Neural progenitor cell (in vitro differentiated cells): ENCODE data around the gene KRTAP3-2. TPM values are rescaled to one million over a fixed set of nuclear protein-coding genes. Genes with fewer than 3 reads are reported as not detected.

Source experiments
- DNase-seq: peaks from one replicate; pipeline ENCODE4 v3.0.0-alpha.2; 2016; ENCODE audit warnings: low spot score
- H2AFZ ChIP-seq: fragments of 200-600 bp; sonication (generic); replicated peaks from 2 replicates; pipeline ENCODE4 v1.6.1; 2016; ENCODE audit warnings: antibody characterized with exemption
- H3F3A ChIP-seq: fragments of 200-600 bp; sonication (generic); 2 replicates; pipeline ENCODE4 v1.6.1; 2016; ENCODE audit warnings: antibody characterized with exemption, low read depth
- H3K27ac ChIP-seq: fragments of 200-600 bp; sonication (generic); 2 replicates; pipeline ENCODE4 v1.5.1; 2016; ENCODE audit warnings: mild to moderate bottlenecking
- H3K27me3 ChIP-seq: fragments of 200-600 bp; sonication (generic); 2 replicates; pipeline ENCODE4 v1.6.1; 2016; ENCODE audit warnings: mild to moderate bottlenecking, moderate library complexity
- H3K36me3 ChIP-seq: fragments of 200-600 bp; sonication (generic); 2 replicates; pipeline ENCODE4 v1.5.1; 2016
- H3K4me1 ChIP-seq: fragments of 200-600 bp; sonication (generic); 2 replicates; pipeline ENCODE4 v1.6.1; 2016; ENCODE audit warnings: mixed run types
- H3K4me2 ChIP-seq: fragments of 200-600 bp; sonication (generic); 2 replicates; pipeline ENCODE4 v1.6.1; 2016
- H3K4me3 ChIP-seq: fragments of 200-600 bp; sonication (generic); 2 replicates; pipeline ENCODE4 v1.5.1; 2016
- H3K79me2 ChIP-seq: fragments of 200-600 bp; sonication (generic); 2 replicates; pipeline ENCODE4 v1.6.1; 2016; ENCODE audit warnings: low read depth
- H3K9ac ChIP-seq: fragments of 200-600 bp; sonication (generic); 2 replicates; pipeline ENCODE4 v1.6.1; 2016
- H3K9me3 ChIP-seq: fragments of 200-600 bp; sonication (generic); 2 replicates; pipeline ENCODE4 v1.5.1; 2016; ENCODE audit warnings: low read depth
- H4K20me1 ChIP-seq: fragments of 200-600 bp; sonication (generic); 2 replicates; pipeline ENCODE4 v1.6.1; 2016; ENCODE audit warnings: low read depth
- H3K27ac Mint-ChIP-seq: 3 replicates; pipeline ENCODE4 v1.8.0; 2021; ENCODE audit warnings: mixed read lengths
- H3K27me3 Mint-ChIP-seq: 2 replicates; pipeline ENCODE4 v1.8.0; 2022; ENCODE audit warnings: low read depth, mild to moderate bottlenecking, inconsistent platforms, moderate library complexity, mixed read lengths; ENCODE audit not compliant: insufficient read depth
- H3K36me3 Mint-ChIP-seq: 3 replicates; pipeline ENCODE4 v1.8.0; 2021; ENCODE audit warnings: mixed read lengths
- H3K4me1 Mint-ChIP-seq: 3 replicates; pipeline ENCODE4 v1.8.0; 2021; ENCODE audit warnings: mixed read lengths
- H3K4me3 Mint-ChIP-seq: 3 replicates; pipeline ENCODE4 v1.8.0; 2021; ENCODE audit warnings: mild to moderate bottlenecking, moderate library complexity, mixed read lengths
- H3K9me3 Mint-ChIP-seq: 3 replicates; pipeline ENCODE4 v1.8.0; 2020; ENCODE audit warnings: mixed read lengths
- CTCF ChIP-seq: fragments of 200-600 bp; sonication (generic); IDR thresholded peaks from 2 replicates; pipeline ENCODE4 v1.5.1; 2017; ENCODE audit warnings: antibody characterized with exemption, mild to moderate bottlenecking
- EZH2 ChIP-seq: fragments of 200-600 bp; sonication (generic); IDR thresholded peaks from 2 replicates; pipeline ENCODE4 v1.6.1; 2017; ENCODE audit warnings: antibody characterized with exemption, mild to moderate bottlenecking, moderate library complexity
- EZH2phosphoT487 ChIP-seq: fragments of 200-600 bp; sonication (generic); IDR thresholded peaks from 2 replicates; pipeline ENCODE4 v1.6.1; 2017; ENCODE audit warnings: antibody characterized with exemption
- total RNA-seq: library from RNA; depleted of rRNA; stranded (reverse); fragments of >200 nt; gene quantifications from 2 replicates; pipeline ENCODE4 v1.2.3, GENCODE V29; 2015; ENCODE audit warnings: low replicate concordance

Gene KRTAP3-2
- total RNA-seq, 1 donor from 2014 or later = not detected

- H3K9me3 Mint-ChIP-seq = no peaks in the 10 kb centered on the region
- Histone ChIP-seq H3K4me3 (no peak overlapping the region), H3K27me3 (no peaks in the 10 kb centered on the region), H4K20me1 (no peaks in the 10 kb centered on the region), H3K9ac (no peak overlapping the region), H3K9me3 (no peaks in the 10 kb centered on the region), H3K36me3 (no peaks in the 10 kb centered on the region), H2AFZ (no peak overlapping the region), H3K27ac (no peak overlapping the region), H3K4me2 (no peak overlapping the region), H3K79me2 (no peaks in the 10 kb centered on the region), H3F3A (no peaks in the 10 kb centered on the region), H3K4me1 (no peaks in the 10 kb centered on the region)
- H3K4me1 Mint-ChIP-seq = no peaks in the 10 kb centered on the region
- no peaks in the 10 kb centered on the region for H3K36me3 Mint-ChIP-seq
- no peak overlapping the region for H3K4me3 Mint-ChIP-seq
- H3K27ac Mint-ChIP-seq = no peak overlapping the region
- TF ChIP-seq CTCF (no peak), EZH2 (no peak), EZH2phosphoT487 (no peak)
- no peak for DNase-seq
- H3K27me3 Mint-ChIP-seq = no peaks in the 10 kb centered on the region
Observed at GRCh38 chr17:40993084-40993483, 6.6 kb downstream of the KRTAP3-2 start.

GRCh38 chr17:40992666-40993065, 7.0 kb downstream of the KRTAP3-2 start:
- Histone ChIP-seq H3K27me3 (no peaks in the 10 kb centered on the region), H3K36me3 (no peaks in the 10 kb centered on the region), H3K79me2 (no peaks in the 10 kb centered on the region), H2AFZ (no peak overlapping the region), H3F3A (no peaks in the 10 kb centered on the region), H3K4me2 (no peak overlapping the region), H3K4me3 (no peak overlapping the region), H4K20me1 (no peaks in the 10 kb centered on the region), H3K27ac (no peak overlapping the region), H3K4me1 (no peaks in the 10 kb centered on the region), H3K9me3 (no peaks in the 10 kb centered on the region), H3K9ac (no peak overlapping the region)
- H3K36me3 Mint-ChIP-seq = no peaks in the 10 kb centered on the region
- H3K9me3 Mint-ChIP-seq = no peaks in the 10 kb centered on the region
- no peak overlapping the region for H3K4me3 Mint-ChIP-seq
- H3K27ac Mint-ChIP-seq = no peak overlapping the region
- no peak for DNase-seq
- peaks cover under 1% of the 10 kb centered on the region for H3K4me1 Mint-ChIP-seq
- no peak for TF ChIP-seq EZH2
- no peak for TF ChIP-seq CTCF
- no peak for TF ChIP-seq EZH2phosphoT487
- no peaks in the 10 kb centered on the region for H3K27me3 Mint-ChIP-seq

- H3K4me3 ChIP-seq = no peak overlapping the region
- Mint-ChIP-seq H3K27me3 (no peaks in the 10 kb centered on the region), H3K9me3 (no peaks in the 10 kb centered on the region), H3K4me3 (no peak overlapping the region), H3K27ac (no peak overlapping the region), H3K36me3 (no peaks in the 10 kb centered on the region), H3K4me1 (peaks cover 4% of the 10 kb centered on the region)
- H3K79me2 ChIP-seq = no peaks in the 10 kb centered on the region
- TF ChIP-seq EZH2 (no peak), EZH2phosphoT487 (no peak), CTCF (no peak)
- H3K27ac ChIP-seq = no peak overlapping the region
- DNase-seq = no peak
- H3K9me3 ChIP-seq = no peaks in the 10 kb centered on the region
- H2AFZ ChIP-seq = no peak overlapping the region
- no peaks in the 10 kb centered on the region for H3K36me3 ChIP-seq
- no peaks in the 10 kb centered on the region for H3K4me1 ChIP-seq
- no peak overlapping the region for H3K4me2 ChIP-seq
- no peaks in the 10 kb centered on the region for H3F3A ChIP-seq
- H3K9ac ChIP-seq = no peak overlapping the region
- H3K27me3 ChIP-seq = no peaks in the 10 kb centered on the region
- H4K20me1 ChIP-seq = no peaks in the 10 kb centered on the region
Observed at GRCh38 chr17:40986920-40987319, 12.8 kb downstream of the KRTAP3-2 start.

- no peaks in the 10 kb centered on the region for H4K20me1 ChIP-seq
- no peak within 1 kb of the TSS for H3K4me3 Mint-ChIP-seq
- H3K27me3 ChIP-seq = no peaks in the 10 kb centered on the region
- no peak within 1 kb of the TSS for H3K27ac Mint-ChIP-seq
- no peaks in the 10 kb centered on the region for H3K9me3 Mint-ChIP-seq
- H3K79me2 ChIP-seq = no peaks in the 10 kb centered on the region
- DNase-seq = no peak
- peak within 1 kb of the TSS; percentile 87 for H2AFZ ChIP-seq
- no peaks in the 10 kb centered on the region for H3K4me1 ChIP-seq
- H3K36me3 Mint-ChIP-seq = no peaks in the 10 kb centered on the region
- H3K36me3 ChIP-seq = no peaks in the 10 kb centered on the region
- H3K4me3 ChIP-seq = no peak within 1 kb of the TSS
- peaks cover 19% of the 10 kb centered on the region for H3K4me1 Mint-ChIP-seq
- H3K27me3 Mint-ChIP-seq = no peaks in the 10 kb centered on the region
- H3K4me2 ChIP-seq = no peak within 1 kb of the TSS
- no peaks in the 10 kb centered on the region for H3F3A ChIP-seq
- H3K27ac ChIP-seq = no peak within 1 kb of the TSS
- H3K9ac ChIP-seq = no peak within 1 kb of the TSS
- no peak for TF ChIP-seq CTCF
- no peaks in the 10 kb centered on the region for H3K9me3 ChIP-seq
Observed at GRCh38 chr17:40984226-40984625, 15.5 kb downstream of the KRTAP3-2 start, which contains the start of gene KRT40. KRT40 (minus strand) TSS chr17:40984326; CDS start chr17:40984273, 53 bp downstream.
